ENCODE measurements around the gene CDS2.

Gene CDS2

DNA sequence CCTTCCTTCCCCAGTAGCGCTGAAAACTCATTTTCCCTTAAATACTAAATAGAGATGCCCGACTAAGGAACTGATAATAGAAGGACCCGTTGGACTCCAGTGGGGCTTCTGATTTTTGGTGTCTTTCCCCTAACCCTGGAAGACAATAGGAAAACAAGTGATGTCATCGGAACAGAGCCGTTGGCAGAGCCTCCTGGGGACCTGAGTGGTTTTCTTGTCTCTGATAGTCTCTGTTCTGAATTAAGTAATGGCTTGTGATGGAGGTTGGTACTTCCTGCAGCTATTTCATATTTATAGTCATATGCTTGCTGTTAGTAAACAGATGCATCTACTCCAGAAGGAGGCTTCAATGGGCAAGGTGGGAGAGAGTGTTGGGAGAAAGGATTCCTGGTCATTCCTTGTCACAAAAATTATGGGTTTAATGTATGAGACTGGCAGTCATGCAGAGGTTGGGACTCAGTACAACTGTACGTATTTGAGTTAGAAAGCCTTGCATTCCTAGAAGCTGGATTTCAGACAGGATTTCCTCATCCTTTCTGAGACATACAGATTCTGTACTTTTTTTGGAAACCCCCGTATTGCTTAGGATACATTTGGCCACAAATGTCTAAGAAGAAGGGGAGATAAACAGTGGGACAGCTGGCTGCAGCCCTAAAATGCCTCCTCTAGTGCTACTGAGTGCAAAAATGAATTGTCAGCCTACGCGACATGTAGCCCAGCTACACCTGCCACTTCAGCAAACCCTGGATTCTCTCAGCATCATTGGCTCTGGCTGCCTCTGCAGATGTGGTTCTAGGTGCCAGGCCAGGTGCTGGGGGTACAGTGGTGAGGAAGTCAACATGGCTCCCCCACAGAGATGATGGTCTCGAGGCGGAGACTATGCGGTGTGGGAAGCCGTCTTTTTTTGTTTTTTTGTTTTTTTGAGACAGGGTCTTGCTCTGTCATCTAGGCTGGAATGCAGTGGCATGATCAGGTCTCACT is 38.1 kb downstream of the CDS2 start:
- TF ChIP-seq, protein P1, sequence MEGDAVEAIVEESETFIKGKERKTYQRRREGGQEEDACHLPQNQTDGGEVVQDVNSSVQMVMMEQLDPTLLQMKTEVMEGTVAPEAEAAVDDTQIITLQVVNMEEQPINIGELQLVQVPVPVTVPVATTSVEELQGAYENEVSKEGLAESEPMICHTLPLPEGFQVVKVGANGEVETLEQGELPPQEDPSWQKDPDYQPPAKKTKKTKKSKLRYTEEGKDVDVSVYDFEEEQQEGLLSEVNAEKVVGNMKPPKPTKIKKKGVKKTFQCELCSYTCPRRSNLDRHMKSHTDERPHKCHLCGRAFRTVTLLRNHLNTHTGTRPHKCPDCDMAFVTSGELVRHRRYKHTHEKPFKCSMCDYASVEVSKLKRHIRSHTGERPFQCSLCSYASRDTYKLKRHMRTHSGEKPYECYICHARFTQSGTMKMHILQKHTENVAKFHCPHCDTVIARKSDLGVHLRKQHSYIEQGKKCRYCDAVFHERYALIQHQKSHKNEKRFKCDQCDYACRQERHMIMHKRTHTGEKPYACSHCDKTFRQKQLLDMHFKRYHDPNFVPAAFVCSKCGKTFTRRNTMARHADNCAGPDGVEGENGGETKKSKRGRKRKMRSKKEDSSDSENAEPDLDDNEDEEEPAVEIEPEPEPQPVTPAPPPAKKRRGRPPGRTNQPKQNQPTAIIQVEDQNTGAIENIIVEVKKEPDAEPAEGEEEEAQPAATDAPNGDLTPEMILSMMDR (IDR thresholded peaks at IDR 0.05), result no peak
- TF ChIP-seq ZFX (IDR thresholded peaks at IDR 0.05; ENCODE audit: borderline replicate concordance), result no peak
- no peak overlapping the region for H3K27ac ChIP-seq

DNA sequence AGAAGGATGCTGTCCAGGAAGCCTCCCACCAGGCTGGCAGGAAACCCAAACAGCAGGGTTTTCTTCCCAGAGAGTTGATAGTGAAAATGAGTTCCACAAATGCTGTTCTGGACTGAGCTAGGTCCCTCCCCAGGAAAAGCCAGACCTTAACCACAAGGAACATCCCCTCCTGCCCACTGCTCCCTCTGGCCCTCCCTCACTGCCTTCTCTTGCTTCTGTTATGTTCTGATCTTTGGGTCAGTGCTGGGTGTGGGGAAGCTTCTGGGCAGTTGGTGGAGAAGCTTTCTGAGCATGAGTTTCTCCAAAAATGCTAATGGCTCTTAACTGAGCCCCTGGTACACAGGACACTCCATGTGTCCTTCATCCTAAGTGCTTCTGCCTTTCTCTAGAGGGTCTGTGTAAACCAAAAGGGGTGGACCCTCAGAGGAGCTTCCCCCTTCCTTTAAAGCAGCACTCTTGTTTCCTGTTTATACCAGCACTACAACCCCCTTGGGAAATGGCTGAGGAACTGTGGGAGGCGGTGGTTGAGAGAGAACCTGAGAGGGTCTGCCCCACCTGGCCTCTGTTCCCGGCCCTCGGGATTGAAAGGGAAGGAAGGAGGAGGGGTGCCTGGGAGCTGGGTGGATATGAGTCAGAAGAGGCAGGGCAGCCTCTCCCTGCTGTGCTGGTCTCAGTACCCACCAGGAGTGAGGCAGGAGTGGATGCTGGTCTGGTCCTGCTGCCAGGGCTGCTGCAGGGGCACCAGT is 42.0 kb downstream of the CDS2 start:
- TF ChIP-seq, protein P1 (IDR thresholded peaks at IDR 0.05), result no peak
- no peak for TF ChIP-seq ZFX (IDR thresholded peaks at IDR 0.05; ENCODE audit: borderline replicate concordance)
- H3K27ac ChIP-seq, result no peak overlapping the region

- no peak overlapping the region for H3K27ac ChIP-seq
- TF ChIP-seq, protein P1 (IDR thresholded peaks at IDR 0.05), result no peak
- TF ChIP-seq ZFX (IDR thresholded peaks at IDR 0.05; ENCODE audit: borderline replicate concordance), result no peak
Observed at GRCh38 chr20:5170341-5170740, 43.5 kb downstream of the CDS2 start.

GRCh38 chr20:5171064-5171789 is 44.4 kb downstream of the CDS2 start:
- TF ChIP-seq, protein P1 (IDR thresholded peaks at IDR 0.05), result no peak
- no peak for TF ChIP-seq ZFX (IDR thresholded peaks at IDR 0.05; ENCODE audit: borderline replicate concordance)
- H3K27ac ChIP-seq, result no peak overlapping the region

DNA sequence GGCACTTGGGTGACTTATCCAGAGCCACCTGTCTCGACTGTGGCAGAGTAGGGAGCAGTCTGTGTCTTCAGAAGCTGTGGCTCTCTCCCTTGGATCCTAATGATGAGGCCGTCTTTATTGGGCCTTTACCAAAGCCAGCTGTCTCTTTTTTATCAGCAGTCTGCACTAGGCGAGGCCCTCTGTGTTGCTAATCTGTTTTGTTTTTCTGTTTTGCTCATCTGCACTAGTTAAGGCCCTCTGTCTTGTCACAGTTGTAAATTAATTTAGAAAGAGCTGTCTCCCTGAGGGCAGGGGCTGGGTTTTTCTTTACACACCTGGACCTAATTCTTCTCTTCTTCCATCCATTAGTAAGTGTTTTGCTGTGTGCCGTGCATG is 45.0 kb downstream of the CDS2 start:
- TF ChIP-seq ZFX (IDR thresholded peaks at IDR 0.05; ENCODE audit: borderline replicate concordance), result no peak
- TF ChIP-seq, protein P1 (IDR thresholded peaks at IDR 0.05), result no peak
- H3K27ac ChIP-seq, result no peak overlapping the region

DNA sequence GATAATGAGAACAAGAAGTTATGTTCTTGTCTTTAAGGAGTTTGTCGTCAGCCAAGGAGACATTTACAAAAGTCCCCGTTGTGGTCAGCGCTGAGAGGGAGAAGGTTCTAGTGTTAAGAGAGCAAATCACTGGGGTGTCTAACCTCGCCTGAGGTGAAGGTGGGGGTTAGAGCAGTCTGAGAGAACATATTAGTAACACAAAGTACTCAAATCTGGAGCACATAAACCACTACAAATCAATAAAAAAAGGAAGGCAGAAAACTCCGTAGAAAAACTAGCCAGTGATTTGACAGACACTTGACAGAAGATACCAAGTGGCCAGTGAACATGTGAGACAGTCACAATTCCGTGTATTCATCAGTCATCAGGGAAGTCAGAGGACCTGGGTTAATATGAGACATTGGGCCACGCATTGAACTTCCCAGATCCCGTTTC is 45.4 kb downstream of the CDS2 start:
- TF ChIP-seq, protein P1 (IDR thresholded peaks at IDR 0.05), result no peak
- no peak for TF ChIP-seq ZFX (IDR thresholded peaks at IDR 0.05; ENCODE audit: borderline replicate concordance)
- no peak overlapping the region for H3K27ac ChIP-seq

All from 22Rv1 (cell line).